Heart right ventricle (tissue), 16 donors: ENCODE results near the gene SBK3. TPM values are rescaled to one million over a fixed set of nuclear protein-coding genes. Genes with fewer than 3 reads are reported as not detected.

Experiments
- ATAC-seq, 8 donors: fragments of 200-7000 bp; cut with Tn5 transposase; one replicate each; pipeline ENCODE4 v1.9.1; 2020; ENCODE audit warnings: mild to moderate bottlenecking in 8 of 8, moderate library complexity in 8 of 8, moderate number of reproducible peaks in 1 of 8
- DNase-seq, 2 donors: peaks; one replicate each; pipeline ENCODE4 v3.0.0-alpha.2; 2020
- H3K27ac ChIP-seq, 10 donors: fragments of 200-600 bp; sonication (generic) in 2 of 10; one replicate each; pipeline versions ENCODE4 v1.5.0 to v1.8.0; 2020 to 2022; ENCODE audit warnings: mild to moderate bottlenecking in 3 of 10
- H3K27me3 ChIP-seq, 7 donors: fragments of 200-600 bp; one replicate each; pipeline ENCODE4 v1.8.0; 2021 to 2022; ENCODE audit warnings: mild to moderate bottlenecking in 2 of 7
- H3K36me3 ChIP-seq, 9 donors: fragments of 200-600 bp; sonication (generic) in 1 of 9; one replicate each; pipeline versions ENCODE4 v1.5.0 to v1.8.0; 2020 to 2022; ENCODE audit warnings: mild to moderate bottlenecking in 2 of 9
- H3K4me1 ChIP-seq, 9 donors: fragments of 200-600 bp; sonication (generic) in 1 of 9; one replicate each; pipeline versions ENCODE4 v1.5.0 to v1.8.0; 2020 to 2022; ENCODE audit warnings: mild to moderate bottlenecking in 4 of 9
- H3K4me3 ChIP-seq, 10 donors: fragments of 200-600 bp; sonication (generic) in 2 of 10; one replicate each; pipeline versions ENCODE4 v1.5.0 to v1.8.0; 2020 to 2022; ENCODE audit warnings: mild to moderate bottlenecking in 7 of 10, moderate library complexity in 2 of 10
- H3K9me3 ChIP-seq, 11 donors: fragments of 200-600 bp in 10 of 11; sonication (generic) in 2 of 11; one replicate each; pipeline versions ENCODE4 v1.5.0 to v1.8.0; 2013 to 2022; ENCODE audit warnings: mild to moderate bottlenecking in 2 of 11, control low read depth in 1 of 11, moderate library complexity in 1 of 11
- CTCF ChIP-seq, 9 donors: fragments of 200-600 bp; sonication (generic) in 2 of 9; IDR thresholded peaks; one replicate each; pipeline versions ENCODE4 v1.5.0 to v1.8.0; 2021 to 2022; ENCODE audit warnings: antibody characterized with exemption in 9 of 9, mild to moderate bottlenecking in 5 of 9, moderate library complexity in 1 of 9
- WGBS, 2 donors: extraction: QIAGEN DNeasy Blood & Tissue Kit; methylation state at CpG; one replicate each; pipeline ENCODE4 v1.1.7; 2013; ENCODE audit warnings: inconsistent platforms in 1 of 2; 5-methylcytosine and 5-hydroxymethylcytosine counted together
- intact Hi-C, 10 donors: fragments of 100-400 bp; cut with DNase I; formaldehyde crosslinking; loops; one replicate each; pipeline versions ENCODE4 v1.11.1 to v1.14.2; 2022
- polyA plus RNA-seq, 2 donors: library from polyadenylated mRNA; stranded (reverse); fragments of 200-250 nt; gene quantifications; one replicate each; pipeline ENCODE4 v1.2.3, GENCODE V29; 2013
- total RNA-seq, 10 donors: library from RNA; stranded (reverse); fragmentation: NEBNext Ultra II Directional in 3 of 10; extraction: Animal tissue kit (Norgen Biotek cat#: 25700) in 3 of 10; gene quantifications; one replicate each; pipeline versions ENCODE4 v1.2.1 to v1.2.4, GENCODE V29; 2021 to 2023
- donor health status: Arrhythmogenic right ventricular cardiomyopathy.
- donor health status: ischemic (EF 13 %, LVEDD 7.1; RV severe dilation, severe dysfunction).
- donor health status: healthy with polysubstance abuse.
- donor health status: DM: no; HTN: yes; CAD: no.
- donor health status: DM: no; HTN: no; CAD: no.
- donor health status: ischemic (EF 25% LVEDD 6.9; RV normal size, moderate dysfunction).
- donor health status: ischemic (EF 25% LVEDD 5.7; RV mildly dilated, moderate dysfunction).
- donor health status: healthy.
- donor health status: DM: yes; HTN: yes; CAD: no.
- donor health status: Ischemic cardiomyopathy.
- donor health status: ischemic (EF 35%, LVEDD 5.7; RV mildly dilated, moderate dysfunction).
- donor health status: nonischemic (EF 11% LVEDD 7.7; RV severe dilation, severe dysfunction).
- donor health status: DM: yes; HTN: yes; CAD: no.
- donor health status: PGD.
- donor health status: ischemic (EF 29% LVEDD 5.4; RV normal size, mild dysfunction).
- donor health status: nonischemic (EF 23%, LVEDD 6.1; RV moderate dilation, normal function).

Gene SBK3
- total and polyA plus RNA-seq, 12 donors = 2.0 to 33.3 (median 7.3) TPM

GRCh38 chr19:55590617-55591016 lies 45.3 kb upstream of the SBK3 start:
- intact Hi-C loops = no loop called here
- no peaks in the 10 kb centered on the region for H3K9me3 ChIP-seq
- peaks cover 10 to 25% (median 20%) of the 10 kb centered on the region in 9 donors for H3K4me1 ChIP-seq
- no peak for TF ChIP-seq CTCF (IDR thresholded peaks at IDR 0.05)
- H3K27ac ChIP-seq = no peak overlapping the region
- ATAC-seq = no peak
- no peak for DNase-seq
- H3K27me3 ChIP-seq = peaks cover 0 to 15% (median 0%) of the 10 kb centered on the region in 7 donors
- 85 to 87% methylated on average over 10 of the region's 10 CpGs for WGBS, 2 donors
- H3K4me3 ChIP-seq = no peak overlapping the region
- H3K36me3 ChIP-seq = peaks cover 0 to 35% (median 13%) of the 10 kb centered on the region in 9 donors

GRCh38 chr19:55590109-55590508 lies 44.8 kb upstream of the SBK3 start:
- DNase-seq = no peak
- peaks cover 10 to 29% (median 24%) of the 10 kb centered on the region in 9 donors for H3K4me1 ChIP-seq
- no peak for ATAC-seq
- intact Hi-C loops = no loop called here
- H3K27ac ChIP-seq = no peak overlapping the region
- WGBS, 2 donors = 54 to 60% methylated on average over 7 of the region's 7 CpGs
- H3K9me3 ChIP-seq = no peaks in the 10 kb centered on the region
- peaks cover 0 to 30% (median 9%) of the 10 kb centered on the region in 9 donors for H3K36me3 ChIP-seq
- no peak for TF ChIP-seq CTCF (IDR thresholded peaks at IDR 0.05)
- no peak overlapping the region for H3K4me3 ChIP-seq
- peaks cover 0 to 18% (median 0%) of the 10 kb centered on the region in 7 donors for H3K27me3 ChIP-seq

GRCh38 chr19:55588738-55589137 lies 43.4 kb upstream of the SBK3 start:
- no peaks in the 10 kb centered on the region for H3K9me3 ChIP-seq
- H3K36me3 ChIP-seq = peaks cover 0 to 19% (median 5%) of the 10 kb centered on the region in 9 donors
- peaks cover 0 to 24% (median 0%) of the 10 kb centered on the region in 7 donors for H3K27me3 ChIP-seq
- H3K4me1 ChIP-seq = peaks cover 10 to 29% (median 24%) of the 10 kb centered on the region in 9 donors
- TF ChIP-seq CTCF (IDR thresholded peaks at IDR 0.05) = no peak
- intact Hi-C loops = loop anchor here in 3 of 10 donors (5.0 kb wide), 2 partner anchors 41 to 71 kb away; partner anchors contain the start of gene SBK3 (in 2 of the 3)
- no peak overlapping the region for H3K4me3 ChIP-seq
- no peak for ATAC-seq
- H3K27ac ChIP-seq = no peak overlapping the region
- no peak for DNase-seq
- 91 to 94% methylated on average over 8 of the region's 8 CpGs for WGBS, 2 donors

GRCh38 chr19:55586976-55587668 lies 41.8 kb upstream of the SBK3 start:
- H3K4me1 ChIP-seq = peaks cover 10 to 30% (median 25%) of the 10 kb centered on the region in 9 donors
- peaks cover 0 to 24% (median 0%) of the 10 kb centered on the region in 7 donors for H3K27me3 ChIP-seq
- peak overlapping the region in 1 of 10 donors; percentile 48 for H3K27ac ChIP-seq
- intact Hi-C loops = loop anchor here in 4 of 10 donors (2.0 to 5.0 kb wide), 3 partner anchors 40 to 70 kb away; partner anchors contain the start of gene SBK3 (in 2 of the 4)
- DNase-seq (peak; percentile 96 to 97), ATAC-seq (peak; percentile 86 to 95 (median 92))
- no peaks in the 10 kb centered on the region for H3K9me3 ChIP-seq
- TF ChIP-seq CTCF (IDR thresholded peaks at IDR 0.05) = no peak
- WGBS, 2 donors = 1% methylated on average over 40 of the region's 40 CpGs
- H3K4me3 ChIP-seq = peak overlapping the region in 9 of 10 donors; percentile 21 to 45 (median 42)
- H3K36me3 ChIP-seq = peaks cover 0 to 7% (median 2%) of the 10 kb centered on the region in 9 donors
